WI38 (cell line): ENCODE results near the gene GIMAP2.
"Not testable (repeated sequence)": the region's sequence is repeated elsewhere in the genome, so short reads cannot be mapped to it uniquely, and the experiment has no call there.

Experiments used
- H3K4me3 ChIP-seq: 2 replicates; pipeline ENCODE4 v1.5.1; 2011; ENCODE audit warnings: low read depth, mild to moderate bottlenecking, control low read depth, low read length
- TF ChIP-seq, protein P1 (sequence below): IDR thresholded peaks from 2 replicates; pipeline ENCODE4 v1.5.1; 2012; ENCODE audit warnings: low read depth, mild to moderate bottlenecking, control low read depth, low read length

GIMAP2 gene

GRCh38 chr7:150665896-150666295 is 19.6 kb upstream of the GIMAP2 start:
- no peak overlapping the region for H3K4me3 ChIP-seq
- TF ChIP-seq, protein P1, sequence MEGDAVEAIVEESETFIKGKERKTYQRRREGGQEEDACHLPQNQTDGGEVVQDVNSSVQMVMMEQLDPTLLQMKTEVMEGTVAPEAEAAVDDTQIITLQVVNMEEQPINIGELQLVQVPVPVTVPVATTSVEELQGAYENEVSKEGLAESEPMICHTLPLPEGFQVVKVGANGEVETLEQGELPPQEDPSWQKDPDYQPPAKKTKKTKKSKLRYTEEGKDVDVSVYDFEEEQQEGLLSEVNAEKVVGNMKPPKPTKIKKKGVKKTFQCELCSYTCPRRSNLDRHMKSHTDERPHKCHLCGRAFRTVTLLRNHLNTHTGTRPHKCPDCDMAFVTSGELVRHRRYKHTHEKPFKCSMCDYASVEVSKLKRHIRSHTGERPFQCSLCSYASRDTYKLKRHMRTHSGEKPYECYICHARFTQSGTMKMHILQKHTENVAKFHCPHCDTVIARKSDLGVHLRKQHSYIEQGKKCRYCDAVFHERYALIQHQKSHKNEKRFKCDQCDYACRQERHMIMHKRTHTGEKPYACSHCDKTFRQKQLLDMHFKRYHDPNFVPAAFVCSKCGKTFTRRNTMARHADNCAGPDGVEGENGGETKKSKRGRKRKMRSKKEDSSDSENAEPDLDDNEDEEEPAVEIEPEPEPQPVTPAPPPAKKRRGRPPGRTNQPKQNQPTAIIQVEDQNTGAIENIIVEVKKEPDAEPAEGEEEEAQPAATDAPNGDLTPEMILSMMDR, result no peak

GRCh38 chr7:150666412-150666811 is 19.1 kb upstream of the GIMAP2 start:
- H3K4me3 ChIP-seq, result no peak overlapping the region
- TF ChIP-seq, protein P1, result no peak

GRCh38 chr7:150668472-150668911 is 17.0 kb upstream of the GIMAP2 start:
- no peak overlapping the region for H3K4me3 ChIP-seq
- TF ChIP-seq, protein P1, result no peak

DNA sequence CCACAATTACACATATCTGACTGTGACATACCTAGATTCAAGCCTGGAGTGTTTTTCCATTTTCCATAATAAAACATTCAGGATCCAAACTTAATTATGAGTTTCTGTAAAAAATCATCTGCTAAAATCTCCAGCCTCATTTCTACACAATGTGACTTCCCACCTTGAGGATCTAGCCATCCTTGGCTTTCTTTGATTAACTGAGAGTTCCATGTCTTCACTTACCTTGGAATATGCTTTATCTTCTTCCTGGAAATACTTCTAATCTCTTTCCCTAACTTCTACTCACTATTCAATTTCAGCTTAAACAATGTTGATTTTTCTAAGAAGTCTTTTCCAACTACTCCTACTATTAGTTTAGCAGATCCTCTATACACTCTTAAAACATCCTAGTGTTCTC is 16.5 kb upstream of the GIMAP2 start:
- TF ChIP-seq, protein P1, result no peak

GRCh38 chr7:150671798-150672585 is 13.5 kb upstream of the GIMAP2 start:
- not testable (repeated sequence) for H3K4me3 ChIP-seq

More for the DNA sequence above, 16.5 kb upstream of the GIMAP2 start:
- no peak overlapping the region for H3K4me3 ChIP-seq

DNA sequence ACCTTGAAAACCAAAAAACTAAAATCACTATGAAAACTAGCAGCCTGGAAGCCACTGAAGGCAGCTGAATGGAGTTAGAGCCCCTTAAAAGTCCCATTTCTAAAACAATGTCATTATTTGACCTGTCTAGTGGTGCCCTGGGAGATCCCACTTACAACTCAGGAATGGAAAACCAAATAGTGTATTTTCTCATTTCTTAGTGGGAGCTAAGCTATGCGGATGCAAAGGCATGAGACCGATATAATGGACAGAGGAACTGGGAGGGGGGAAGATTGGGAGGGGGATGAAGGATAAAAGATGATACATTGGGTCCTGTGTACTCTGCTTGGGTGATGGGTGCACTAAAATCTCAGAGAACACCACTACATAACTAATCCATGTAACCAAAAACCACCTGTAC is 9.8 kb upstream of the GIMAP2 start:
- H3K4me3 ChIP-seq, result no peak overlapping the region
- TF ChIP-seq, protein P1, result no peak

- not testable (repeated sequence) for H3K4me3 ChIP-seq
These were observed 9.2 kb upstream of the GIMAP2 start for GRCh38 chr7:150676276-150676675.

- H3K4me3 ChIP-seq, result not testable (repeated sequence)
These were observed 8.7 kb upstream of the GIMAP2 start for GRCh38 chr7:150676854-150677253.

GRCh38 chr7:150678601-150679000 is 6.9 kb upstream of the GIMAP2 start:
- not testable (repeated sequence) for H3K4me3 ChIP-seq

- not testable (repeated sequence) for H3K4me3 ChIP-seq
These were observed 5.1 kb upstream of the GIMAP2 start for GRCh38 chr7:150680364-150680763.
